Left ventricle myocardium inferior (tissue), 1 donor: ENCODE measurements around the gene TBC1D30. TPM values are rescaled to one million over a fixed set of nuclear protein-coding genes. Genes with fewer than 3 reads are reported as not detected.

Experiments
- DNase-seq: peaks from one replicate; pipeline ENCODE4 v3.0.0-alpha.2; 2020
- H3K27ac ChIP-seq: fragments of 200-600 bp; replicated peaks from 2 replicates; pipeline ENCODE4 v1.8.0; 2021
- H3K27me3 ChIP-seq: fragments of 200-600 bp; 2 replicates; pipeline ENCODE4 v1.8.0; 2021; ENCODE audit warnings: low read depth
- H3K36me3 ChIP-seq: fragments of 200-600 bp; 2 replicates; pipeline ENCODE4 v1.8.0; 2021
- H3K4me1 ChIP-seq: fragments of 200-600 bp; 2 replicates; pipeline ENCODE4 v1.8.0; 2021
- H3K4me3 ChIP-seq: fragments of 200-600 bp; 2 replicates; pipeline ENCODE4 v1.8.0; 2021; ENCODE audit warnings: mild to moderate bottlenecking, moderate library complexity
- H3K9me3 ChIP-seq: fragments of 200-600 bp; replicated peaks from 2 replicates; pipeline ENCODE4 v1.8.0; 2021
- CTCF ChIP-seq: fragments of 200-600 bp; IDR thresholded peaks from 2 replicates; pipeline ENCODE4 v1.8.0; 2021; ENCODE audit warnings: antibody characterized with exemption, mild to moderate bottlenecking, borderline replicate concordance
- intact Hi-C: fragments of 100-400 bp; cut with micrococcal nuclease; formaldehyde crosslinking; loops from one replicate; pipeline ENCODE4 v1.11.0; 2022
- total RNA-seq: library from RNA; stranded (reverse); fragmentation: NEBNext Ultra II Directional; extraction: Animal tissue kit (Norgen Biotek cat#: 25700); gene quantifications from one replicate; pipeline ENCODE4 v1.2.1, GENCODE V29; 2021
- donor health status: DM: no; HTN: yes; CAD: no; lungs with severe emphysema.

The TBC1D30 gene
- total RNA-seq, 1 donor from 2014 or later = 0.77 TPM

DNA sequence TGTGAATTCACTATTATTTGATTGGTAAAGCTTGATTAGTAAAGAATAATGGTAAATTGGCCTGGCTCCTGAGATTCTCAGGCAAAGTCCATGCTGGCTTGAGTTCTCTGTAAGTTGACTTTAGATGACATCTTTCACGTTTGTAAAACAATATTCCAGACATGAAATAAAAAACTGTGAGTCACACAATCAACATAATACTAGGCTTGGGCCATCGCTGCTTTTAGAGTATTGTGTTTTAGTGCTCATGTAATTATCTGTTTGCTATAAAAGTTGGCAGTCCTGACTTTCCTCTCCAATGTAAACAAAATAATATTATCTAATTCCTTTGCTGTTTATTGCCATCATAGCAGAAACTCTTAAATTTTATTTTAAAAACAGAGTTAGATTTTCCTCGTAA lies 3.9 kb upstream of the TBC1D30 start:
- H3K36me3 ChIP-seq = no peaks in the 10 kb centered on the region
- H3K4me3 ChIP-seq = no peak overlapping the region
- DNase-seq = no peak
- H3K9me3 ChIP-seq = peaks cover 10% of the 10 kb centered on the region
- intact Hi-C loops = no loop called here
- H3K27me3 ChIP-seq = peaks cover 23% of the 10 kb centered on the region
- TF ChIP-seq CTCF = no peak
- peaks cover 16% of the 10 kb centered on the region for H3K4me1 ChIP-seq
- no peak overlapping the region for H3K27ac ChIP-seq

- no peak for DNase-seq
- H3K27ac ChIP-seq = no peak overlapping the region
These were observed 3.3 kb upstream of the TBC1D30 start for GRCh38 chr12:64821116-64821630.

DNA sequence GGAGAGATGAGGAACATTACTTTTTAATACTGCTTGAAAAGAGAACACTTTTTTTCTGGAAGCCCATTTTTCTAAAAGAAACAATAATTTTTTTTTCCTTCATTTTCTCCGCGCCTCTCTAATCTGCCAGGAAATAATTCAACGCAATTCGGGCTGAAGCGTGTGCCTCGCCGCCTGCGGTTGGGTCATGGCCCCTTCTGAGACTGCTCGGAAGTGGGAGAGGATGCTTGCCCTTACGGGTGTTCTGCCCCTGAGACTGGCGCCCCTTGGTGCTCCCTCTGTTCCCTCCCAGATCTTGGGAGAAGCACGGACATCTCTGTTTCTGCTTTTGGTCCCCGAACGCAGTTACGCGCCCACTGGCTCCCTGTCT lies 332 bp upstream of the TBC1D30 start:
- Histone ChIP-seq H3K9me3 (peaks cover 10% of the 10 kb centered on the region), H3K27me3 (peaks cover 58% of the 10 kb centered on the region), H3K4me3 (peak overlapping the region; percentile 67), H3K4me1 (peaks cover 28% of the 10 kb centered on the region), H3K27ac (no peak overlapping the region), H3K36me3 (no peaks in the 10 kb centered on the region)
- TF ChIP-seq CTCF = no peak
- intact Hi-C loops = no loop called here
- no peak for DNase-seq

More at GRCh38 chr12:64821116-64821630, 3.3 kb upstream of the TBC1D30 start:
- TF ChIP-seq CTCF = no peak
- Histone ChIP-seq H3K36me3 (no peaks in the 10 kb centered on the region), H3K4me3 (no peak overlapping the region), H3K9me3 (peaks cover 10% of the 10 kb centered on the region), H3K27me3 (peaks cover 29% of the 10 kb centered on the region), H3K4me1 (peaks cover 22% of the 10 kb centered on the region)
- intact Hi-C loops = no loop called here

GRCh38 chr12:64825143-64826021 lies 935 bp downstream of the TBC1D30 start:
- no peak for DNase-seq
- no peak overlapping the region for H3K27ac ChIP-seq
- no peaks in the 10 kb centered on the region for H3K36me3 ChIP-seq
- H3K4me3 ChIP-seq = peak overlapping the region; percentile 67
- H3K4me1 ChIP-seq = peaks cover 28% of the 10 kb centered on the region
- H3K27me3 ChIP-seq = peaks cover 71% of the 10 kb centered on the region
- H3K9me3 ChIP-seq = peaks cover 10% of the 10 kb centered on the region
- intact Hi-C loops = no loop called here
- TF ChIP-seq CTCF = no peak

GRCh38 chr12:64826234-64826633 lies 1.8 kb downstream of the TBC1D30 start:
- H3K36me3 ChIP-seq = no peaks in the 10 kb centered on the region
- peaks cover 10% of the 10 kb centered on the region for H3K9me3 ChIP-seq
- no peak for TF ChIP-seq CTCF
- peak; percentile 51 for DNase-seq
- H3K4me3 ChIP-seq = no peak overlapping the region
- intact Hi-C loops = no loop called here
- H3K27ac ChIP-seq = no peak overlapping the region
- H3K4me1 ChIP-seq = peaks cover 28% of the 10 kb centered on the region
- H3K27me3 ChIP-seq = peaks cover 76% of the 10 kb centered on the region
